NB4 (cell line): Measurements from ENCODE around the gene TNFRSF18.

Experiments used
- DNase-seq: peaks from one replicate; pipeline ENCODE4 v3.0.0; 2010; ENCODE audit warnings: low read depth
- H3K4me3 ChIP-seq: one replicate; pipeline ENCODE4 v1.5.1; 2011; ENCODE audit warnings: mild to moderate bottlenecking, low read depth, low read length, moderate library complexity
- MYC ChIP-seq: IDR thresholded peaks from 2 replicates; pipeline ENCODE4 v1.6.1; 2011; ENCODE audit warnings: low read depth, low read length
- POLR2A ChIP-seq: IDR thresholded peaks from 2 replicates; pipeline ENCODE4 v1.6.1; 2011; ENCODE audit warnings: mild to moderate bottlenecking; ENCODE audit not compliant: insufficient read length; ENCODE audit errors: extremely low read depth
- TF ChIP-seq, protein P1 (sequence below): IDR thresholded peaks from 2 replicates; pipeline ENCODE4 v1.6.1; 2011; ENCODE audit warnings: low read depth, low read length
- TF ChIP-seq, protein P2 (sequence below): IDR thresholded peaks from one replicate; pipeline ENCODE4 v1.5.1; 2012; ENCODE audit warnings: low read depth, low read length

The TNFRSF18 gene

DNA sequence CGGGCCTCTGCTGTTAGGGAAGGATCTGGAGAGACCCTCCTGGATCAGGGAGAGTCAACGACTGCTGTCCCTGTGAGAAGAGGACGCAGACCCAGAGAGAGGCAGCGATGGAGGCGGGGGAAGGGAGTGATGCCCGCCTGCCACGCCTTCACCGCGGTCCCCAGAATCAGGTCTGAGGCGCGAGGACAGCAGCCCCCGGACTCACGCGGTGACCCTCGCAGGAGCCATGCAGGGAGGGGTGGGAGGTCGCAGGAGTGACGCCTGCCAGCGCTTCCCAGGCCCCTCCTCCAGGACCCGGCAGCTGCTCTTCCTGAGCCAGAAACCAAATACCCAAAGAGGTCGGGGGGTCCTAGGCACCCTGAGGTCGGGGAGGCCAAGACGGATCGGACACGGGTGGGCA lies 13.8 kb upstream of the TNFRSF18 start:
- TF ChIP-seq MYC, result no peak
- no peak for TF ChIP-seq POLR2A
- TF ChIP-seq, protein P1, sequence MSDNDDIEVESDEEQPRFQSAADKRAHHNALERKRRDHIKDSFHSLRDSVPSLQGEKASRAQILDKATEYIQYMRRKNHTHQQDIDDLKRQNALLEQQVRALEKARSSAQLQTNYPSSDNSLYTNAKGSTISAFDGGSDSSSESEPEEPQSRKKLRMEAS, result no peak
- TF ChIP-seq, protein P2, sequence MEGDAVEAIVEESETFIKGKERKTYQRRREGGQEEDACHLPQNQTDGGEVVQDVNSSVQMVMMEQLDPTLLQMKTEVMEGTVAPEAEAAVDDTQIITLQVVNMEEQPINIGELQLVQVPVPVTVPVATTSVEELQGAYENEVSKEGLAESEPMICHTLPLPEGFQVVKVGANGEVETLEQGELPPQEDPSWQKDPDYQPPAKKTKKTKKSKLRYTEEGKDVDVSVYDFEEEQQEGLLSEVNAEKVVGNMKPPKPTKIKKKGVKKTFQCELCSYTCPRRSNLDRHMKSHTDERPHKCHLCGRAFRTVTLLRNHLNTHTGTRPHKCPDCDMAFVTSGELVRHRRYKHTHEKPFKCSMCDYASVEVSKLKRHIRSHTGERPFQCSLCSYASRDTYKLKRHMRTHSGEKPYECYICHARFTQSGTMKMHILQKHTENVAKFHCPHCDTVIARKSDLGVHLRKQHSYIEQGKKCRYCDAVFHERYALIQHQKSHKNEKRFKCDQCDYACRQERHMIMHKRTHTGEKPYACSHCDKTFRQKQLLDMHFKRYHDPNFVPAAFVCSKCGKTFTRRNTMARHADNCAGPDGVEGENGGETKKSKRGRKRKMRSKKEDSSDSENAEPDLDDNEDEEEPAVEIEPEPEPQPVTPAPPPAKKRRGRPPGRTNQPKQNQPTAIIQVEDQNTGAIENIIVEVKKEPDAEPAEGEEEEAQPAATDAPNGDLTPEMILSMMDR, result no peak
- H3K4me3 ChIP-seq, result no peak overlapping the region
- DNase-seq, result no peak

DNA sequence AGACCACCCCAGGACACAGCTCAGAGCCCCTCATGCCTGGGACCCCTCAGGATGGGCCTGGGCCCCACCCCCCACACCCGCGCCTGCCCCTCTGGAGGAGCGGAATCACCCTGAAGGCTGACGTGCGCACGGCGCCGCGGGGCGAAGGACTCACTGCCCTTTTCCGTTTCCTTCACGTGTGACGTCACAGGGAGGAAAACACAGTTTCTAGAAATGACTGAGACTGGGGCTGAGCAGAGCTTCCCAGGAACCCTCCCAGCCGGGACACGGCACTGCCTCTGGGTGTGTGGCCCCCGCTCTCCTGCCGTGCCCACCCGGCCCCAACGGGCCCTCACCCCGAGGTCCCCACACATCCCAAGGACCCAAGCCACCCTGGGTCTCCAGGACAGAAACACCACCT lies 12.9 kb upstream of the TNFRSF18 start:
- TF ChIP-seq, protein P2, result no peak
- no peak for TF ChIP-seq POLR2A
- TF ChIP-seq, protein P1, result no peak
- no peak for TF ChIP-seq MYC

DNA sequence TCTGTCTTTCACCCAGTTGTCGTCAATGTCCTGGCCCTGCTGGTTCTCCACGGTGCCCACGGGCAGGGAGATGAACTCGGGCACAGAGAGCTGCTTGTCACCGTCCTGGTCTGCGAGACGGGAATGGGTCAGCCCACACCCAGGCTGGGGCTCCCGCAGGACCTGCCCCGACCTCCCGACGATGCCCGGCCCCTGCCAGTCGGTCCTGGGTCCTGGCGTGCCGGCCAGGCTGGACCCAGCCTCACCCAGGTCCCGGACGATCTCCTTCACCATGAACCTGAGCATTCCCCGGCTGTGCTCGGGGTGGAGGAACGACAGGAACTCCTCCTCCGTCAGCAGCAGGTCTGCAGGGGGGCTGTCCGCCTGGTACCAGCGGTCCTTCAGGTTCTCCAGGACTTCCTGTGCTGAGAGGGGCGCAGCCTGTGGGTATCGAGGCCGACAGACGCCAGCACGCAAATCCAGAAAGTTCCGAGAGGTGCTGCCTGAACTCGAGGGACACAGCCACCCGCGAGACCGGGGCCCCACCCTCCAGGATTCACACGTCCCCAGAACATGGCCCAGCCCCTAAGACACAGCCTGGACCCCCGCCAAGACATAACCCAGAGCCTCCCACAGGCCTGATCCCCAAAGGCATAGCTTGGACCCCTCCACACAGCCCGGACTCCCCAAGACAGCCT lies 12.3 kb upstream of the TNFRSF18 start:
- no peak for TF ChIP-seq POLR2A
- TF ChIP-seq, protein P2, result no peak
- TF ChIP-seq, protein P1, result no peak
- no peak for TF ChIP-seq MYC
- no peak for DNase-seq
- H3K4me3 ChIP-seq, result no peak overlapping the region

More for the DNA sequence above, 12.9 kb upstream of the TNFRSF18 start:
- DNase-seq, result no peak
- no peak overlapping the region for H3K4me3 ChIP-seq

DNA sequence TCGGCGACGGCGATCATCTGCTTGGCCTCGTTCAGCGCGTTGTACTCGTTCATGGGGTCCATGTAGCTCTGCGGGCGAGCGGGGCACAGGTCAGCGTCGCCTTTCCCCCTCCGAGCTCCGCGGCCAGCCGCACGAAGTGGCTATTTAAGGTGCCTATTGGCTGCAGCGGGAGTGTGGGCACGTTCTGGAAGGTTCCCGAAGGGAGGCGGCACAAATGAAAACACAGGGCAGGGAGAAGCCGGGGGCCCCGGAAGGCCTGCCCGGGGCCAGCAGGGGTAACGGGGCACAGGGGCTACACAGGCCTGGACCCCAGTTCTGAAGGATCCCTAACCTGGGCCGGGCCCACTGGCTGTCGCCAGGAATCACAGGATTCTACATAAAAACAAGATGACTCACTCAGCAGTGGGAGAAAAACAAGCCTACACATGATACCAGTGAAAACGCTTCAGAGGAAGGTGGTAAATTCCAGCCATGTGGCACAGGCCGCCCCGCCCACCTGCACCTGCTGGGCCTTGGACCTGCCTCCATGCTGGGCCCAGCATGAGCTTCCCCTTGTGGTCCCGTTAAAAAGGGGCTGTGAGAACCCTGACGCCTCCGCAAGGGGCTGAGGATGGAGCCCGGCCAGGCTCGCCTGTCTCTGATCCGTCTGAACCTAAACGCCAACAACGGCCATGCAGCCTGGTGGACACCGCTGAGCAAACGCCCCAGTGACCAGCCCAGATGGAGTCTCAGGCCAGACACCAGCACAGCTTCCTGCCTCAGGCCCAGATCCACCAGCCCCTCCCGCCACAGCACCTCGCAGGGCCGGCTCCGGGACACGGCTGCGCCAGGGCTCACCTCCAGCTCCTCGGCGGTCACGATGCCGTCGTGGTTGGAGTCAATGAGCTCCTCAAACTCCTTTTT lies 11.5 kb upstream of the TNFRSF18 start:
- TF ChIP-seq, protein P1, result no peak
- TF ChIP-seq POLR2A, result no peak
- TF ChIP-seq, protein P2, result no peak
- no peak for TF ChIP-seq MYC
- DNase-seq, result no peak
- no peak overlapping the region for H3K4me3 ChIP-seq

GRCh38 chr1:1216770-1217620 lies 10.6 kb upstream of the TNFRSF18 start:
- TF ChIP-seq MYC, result no peak
- TF ChIP-seq, protein P1, result no peak
- no peak for TF ChIP-seq POLR2A
- TF ChIP-seq, protein P2, result no peak

More at GRCh38 chr1:1216770-1217620, 10.6 kb upstream of the TNFRSF18 start:
- H3K4me3 ChIP-seq, result no peak overlapping the region
- DNase-seq, result no peak
